ENCODE data around the gene ZBTB45. TPM values are rescaled to one million over a fixed set of nuclear protein-coding genes. Genes with fewer than 3 reads are reported as not detected.
A peak's percentile ranks its signal among the peaks of the same experiment; 100 is the strongest.
"Not testable (repeated sequence)": the region's sequence is repeated elsewhere in the genome, so short reads cannot be mapped to it uniquely, and the experiment has no call there.

The ZBTB45 gene
- total RNA-seq, 1 donor from 2014 or later, result 23.7 TPM

- DNase-seq (ENCODE audit: low read depth), result peak; percentile 83
- H3K4me3 ChIP-seq (ENCODE audit: low read depth, low read length), result peak overlapping the region; percentile 75
- peak; percentile 43 for TF ChIP-seq CTCF (conservative IDR thresholded peaks at IDR 0.05; ENCODE audit: low read depth, low read length)
Measured at GRCh38 chr19:58499021-58499927, 20.3 kb downstream of the ZBTB45 start.

DNA sequence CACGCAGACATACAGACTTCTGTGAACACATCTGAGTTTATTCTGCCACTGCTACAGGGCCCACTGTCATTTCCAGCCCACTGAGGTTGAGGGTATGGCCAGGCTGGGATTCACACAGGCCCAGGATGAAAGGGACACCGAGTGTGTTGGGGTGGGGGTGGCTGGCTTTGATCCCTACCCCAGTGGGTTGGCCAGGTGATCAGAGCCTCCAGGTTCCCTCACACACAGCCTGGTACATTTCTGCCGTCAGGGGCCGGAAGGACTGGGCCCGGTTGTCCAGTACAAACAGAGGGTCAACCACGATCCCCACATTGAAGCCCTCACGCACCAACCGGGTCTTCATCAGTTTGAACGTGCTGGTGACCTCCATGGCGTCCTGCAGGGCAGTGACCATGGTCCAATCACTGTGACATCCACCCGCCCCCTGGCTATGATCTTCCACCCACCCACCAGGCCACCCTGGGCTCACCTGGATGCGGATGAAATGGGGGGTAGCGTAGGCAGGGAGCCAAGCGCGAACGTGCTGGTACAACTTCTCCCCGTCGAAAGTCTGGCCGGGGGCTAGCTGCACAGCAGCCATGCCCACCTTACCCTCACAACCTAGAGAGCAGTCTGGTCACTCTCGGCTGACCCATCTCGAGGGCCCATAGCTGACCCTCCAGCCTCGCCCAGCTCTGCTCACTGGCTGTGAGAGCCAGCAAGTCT is 21.1 kb downstream of the ZBTB45 start:
- DNase-seq (ENCODE audit: low read depth), result no peak
- peak overlapping the region; percentile 75 for H3K4me3 ChIP-seq (ENCODE audit: low read depth, low read length)
- TF ChIP-seq CTCF (conservative IDR thresholded peaks at IDR 0.05; ENCODE audit: low read depth, low read length), result no peak

- DNase-seq (ENCODE audit: low read depth), result no peak
- no peak overlapping the region for H3K4me3 ChIP-seq (ENCODE audit: low read depth, low read length)
- TF ChIP-seq CTCF (conservative IDR thresholded peaks at IDR 0.05; ENCODE audit: low read depth, low read length), result no peak
Measured at GRCh38 chr19:58497634-58498170, 21.9 kb downstream of the ZBTB45 start.

- DNase-seq (ENCODE audit: low read depth), result no peak
- TF ChIP-seq CTCF (conservative IDR thresholded peaks at IDR 0.05; ENCODE audit: low read depth, low read length), result no peak
- H3K4me3 ChIP-seq (ENCODE audit: low read depth, low read length), result no peak overlapping the region
Measured at GRCh38 chr19:58492265-58492664, 27.3 kb downstream of the ZBTB45 start.

GRCh38 chr19:58491393-58491792 is 28.2 kb downstream of the ZBTB45 start:
- H3K4me3 ChIP-seq (ENCODE audit: low read depth, low read length), result no peak overlapping the region
- no peak for TF ChIP-seq CTCF (conservative IDR thresholded peaks at IDR 0.05; ENCODE audit: low read depth, low read length)
- no peak for DNase-seq (ENCODE audit: low read depth)

DNA sequence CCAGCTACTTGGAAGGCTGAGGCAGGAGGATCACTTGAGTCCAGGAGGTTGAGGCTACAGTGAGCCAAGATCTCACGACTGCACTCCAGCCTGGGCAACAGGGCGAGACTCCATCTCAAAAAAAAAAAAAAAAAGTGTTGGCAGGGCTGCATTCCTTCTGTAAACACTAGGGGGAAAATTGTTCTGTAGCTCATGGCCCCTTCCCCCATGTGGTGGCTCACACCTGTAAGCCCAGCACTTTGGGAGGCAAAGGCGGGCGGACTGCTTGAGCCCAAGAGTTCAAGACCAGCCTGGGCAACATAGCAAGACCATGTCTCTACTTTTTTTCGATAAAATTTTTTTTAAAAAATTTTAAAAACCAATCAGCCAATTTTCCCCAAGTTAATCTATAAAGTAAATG is 35.3 kb downstream of the ZBTB45 start:
- not testable (repeated sequence) for DNase-seq (ENCODE audit: low read depth); H3K4me3 ChIP-seq (ENCODE audit: low read depth, low read length)

DNA sequence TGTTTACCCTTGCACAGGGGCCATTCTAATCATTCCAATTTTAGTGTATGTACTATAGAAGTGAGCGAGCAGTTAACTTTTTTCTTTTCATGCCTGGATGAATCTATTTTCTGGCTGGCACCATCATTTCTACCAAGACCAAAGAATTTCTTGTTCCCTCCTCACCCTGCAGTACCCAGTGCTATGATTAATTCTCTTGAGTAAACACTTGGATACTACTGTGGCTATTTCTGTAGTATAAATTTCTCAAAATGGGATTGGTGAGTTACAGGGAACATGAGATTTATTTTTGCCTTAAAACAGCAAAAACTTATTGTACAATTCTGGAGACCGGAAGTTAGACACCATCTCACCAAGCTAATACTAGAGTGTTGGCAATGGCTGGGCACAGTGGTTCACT is 35.8 kb downstream of the ZBTB45 start:
- H3K4me3 ChIP-seq (ENCODE audit: low read depth, low read length), result no peak overlapping the region
- TF ChIP-seq CTCF (conservative IDR thresholded peaks at IDR 0.05; ENCODE audit: low read depth, low read length), result no peak

More for the DNA sequence above, 35.8 kb downstream of the ZBTB45 start:
- no peak for DNase-seq (ENCODE audit: low read depth)
